ENCODE measurements around the gene ATP13A3.

DNA sequence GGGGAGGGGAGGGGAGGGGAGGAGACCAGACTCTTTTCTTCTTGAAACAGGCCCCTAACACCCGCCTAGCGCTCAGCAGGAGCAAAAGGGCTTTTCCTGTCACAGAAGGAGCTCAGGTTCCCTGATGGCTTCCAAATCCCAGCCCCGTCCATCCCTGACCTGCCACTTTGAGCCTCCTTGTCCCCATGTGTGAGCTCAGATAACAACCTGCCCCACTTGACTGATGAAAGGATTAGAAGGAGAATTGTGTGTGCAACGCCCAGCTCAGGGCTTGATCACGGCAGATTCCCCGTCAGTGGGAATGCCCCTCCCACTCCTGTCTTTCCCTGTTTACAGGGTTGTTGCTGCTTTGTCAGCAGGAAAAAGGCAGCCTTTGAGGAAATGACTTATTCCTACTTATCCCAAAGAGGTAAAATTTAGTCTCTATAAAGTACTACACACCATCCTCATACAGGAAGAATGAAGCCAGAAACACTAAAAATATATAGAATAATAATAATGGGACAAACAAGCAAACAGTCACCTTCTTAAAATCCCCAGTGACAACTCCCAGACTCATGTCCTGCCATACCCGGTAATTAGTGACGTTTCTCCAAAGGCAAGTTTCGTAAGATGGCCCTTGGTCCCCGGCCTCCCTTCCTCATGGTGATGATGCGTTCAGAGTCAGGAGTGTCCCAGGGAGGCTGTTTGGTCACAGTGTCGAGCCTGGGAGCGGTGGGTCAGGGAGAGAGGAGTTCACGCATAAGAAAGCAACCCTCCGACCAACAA, 111.1 kb downstream of the ATP13A3 start:
- TF ChIP-seq, protein P1, sequence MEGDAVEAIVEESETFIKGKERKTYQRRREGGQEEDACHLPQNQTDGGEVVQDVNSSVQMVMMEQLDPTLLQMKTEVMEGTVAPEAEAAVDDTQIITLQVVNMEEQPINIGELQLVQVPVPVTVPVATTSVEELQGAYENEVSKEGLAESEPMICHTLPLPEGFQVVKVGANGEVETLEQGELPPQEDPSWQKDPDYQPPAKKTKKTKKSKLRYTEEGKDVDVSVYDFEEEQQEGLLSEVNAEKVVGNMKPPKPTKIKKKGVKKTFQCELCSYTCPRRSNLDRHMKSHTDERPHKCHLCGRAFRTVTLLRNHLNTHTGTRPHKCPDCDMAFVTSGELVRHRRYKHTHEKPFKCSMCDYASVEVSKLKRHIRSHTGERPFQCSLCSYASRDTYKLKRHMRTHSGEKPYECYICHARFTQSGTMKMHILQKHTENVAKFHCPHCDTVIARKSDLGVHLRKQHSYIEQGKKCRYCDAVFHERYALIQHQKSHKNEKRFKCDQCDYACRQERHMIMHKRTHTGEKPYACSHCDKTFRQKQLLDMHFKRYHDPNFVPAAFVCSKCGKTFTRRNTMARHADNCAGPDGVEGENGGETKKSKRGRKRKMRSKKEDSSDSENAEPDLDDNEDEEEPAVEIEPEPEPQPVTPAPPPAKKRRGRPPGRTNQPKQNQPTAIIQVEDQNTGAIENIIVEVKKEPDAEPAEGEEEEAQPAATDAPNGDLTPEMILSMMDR (IDR thresholded peaks at IDR 0.05; ENCODE audit: low read depth, low read length, missing input control), result no peak
- TF ChIP-seq ATF3 (IDR thresholded peaks at IDR 0.05), result no peak
- TF ChIP-seq, protein P2, sequence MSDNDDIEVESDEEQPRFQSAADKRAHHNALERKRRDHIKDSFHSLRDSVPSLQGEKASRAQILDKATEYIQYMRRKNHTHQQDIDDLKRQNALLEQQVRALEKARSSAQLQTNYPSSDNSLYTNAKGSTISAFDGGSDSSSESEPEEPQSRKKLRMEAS (IDR thresholded peaks at IDR 0.05), result no peak
- TF ChIP-seq GABPA (IDR thresholded peaks at IDR 0.05 in 1 of 2, conservative IDR thresholded peaks at IDR 0.05 in 1 of 2), result no peak
- TF ChIP-seq JUND (IDR thresholded peaks at IDR 0.05), result no peak
- no peak for TF ChIP-seq REST (IDR thresholded peaks at IDR 0.05)
- TF ChIP-seq HNF4G (IDR thresholded peaks at IDR 0.05), result no peak
- TF ChIP-seq YY1 (IDR thresholded peaks at IDR 0.05), result no peak
- TF ChIP-seq NR2F2 (IDR thresholded peaks at IDR 0.05), result no peak
- TF ChIP-seq RAD21 (IDR thresholded peaks at IDR 0.05), result no peak
- TF ChIP-seq TAF1 (conservative IDR thresholded peaks at IDR 0.05), result no peak
